Measurements from ENCODE around the gene PORCN.
A peak's percentile ranks its signal among the peaks of the same experiment; 100 is the strongest.

The PORCN gene

DNA sequence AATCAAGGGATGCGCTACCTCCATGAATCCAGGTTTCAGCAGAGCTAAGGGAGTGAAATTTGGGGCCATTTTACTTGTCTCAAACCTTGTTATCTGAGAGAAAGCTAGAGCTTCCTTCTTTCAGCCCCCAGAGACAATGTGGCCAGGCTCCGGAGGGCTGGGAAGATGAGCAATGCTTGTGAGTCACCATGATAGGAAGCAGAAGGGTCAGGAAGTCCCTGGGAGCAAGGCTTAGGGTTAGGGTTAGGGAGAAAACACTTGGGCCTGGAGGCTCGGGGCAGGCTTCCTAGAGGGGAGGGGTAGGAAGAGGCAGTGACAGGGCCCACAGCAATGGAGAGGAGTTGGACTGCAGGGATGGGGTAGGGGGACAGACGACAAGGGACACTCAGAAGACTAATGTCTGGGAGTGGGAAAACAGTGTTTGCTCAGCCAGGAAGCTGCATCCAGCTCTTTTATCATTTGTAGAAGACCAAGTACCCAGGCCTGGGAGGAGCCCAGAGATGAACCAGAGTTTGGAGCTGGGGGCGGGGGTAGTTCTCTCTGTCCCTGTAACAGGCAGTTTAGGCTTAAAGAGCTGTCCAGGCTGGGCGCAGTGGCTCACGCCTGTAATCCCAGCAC, 16.4 kb upstream of the PORCN start:
- H2BK120ac ChIP-seq (ENCODE audit: low read depth, low read length), result no peak overlapping the region
- 29% methylated on average over 5 of the region's 7 CpGs for WGBS
- peaks cover 0 to 2% of the 10 kb centered on the region in 2 experiments for H3K27me3 ChIP-seq (ENCODE audit: control insufficient read depth in 1 of 2, insufficient read depth in 1 of 2, low read length in 2 of 2)
- no peak overlapping the region for H3K4me2 ChIP-seq (ENCODE audit: low read length, poor library complexity, severe bottlenecking)
- peak overlapping the region in 1 of 2 experiments; percentile 38 for H2BK12ac ChIP-seq (ENCODE audit: low read length in 2 of 2)
- peak overlapping the region in 1 of 2 experiments; percentile 8 for H3K4ac ChIP-seq (ENCODE audit: low read depth in 1 of 2, low read length in 2 of 2)
- no peaks in the 10 kb centered on the region for H3K79me1 ChIP-seq (replicated peaks; ENCODE audit: low read length, poor library complexity, severe bottlenecking)
- H3K18ac ChIP-seq (ENCODE audit: low read depth in 1 of 2, low read length in 2 of 2), result peak overlapping the region in 1 of 2 experiments; percentile 37
- H3K27ac ChIP-seq (ENCODE audit: low read length, poor library complexity, severe bottlenecking), result peak overlapping the region; percentile 20
- no peak overlapping the region for H2BK15ac ChIP-seq (ENCODE audit: low read depth, poor library complexity, severe bottlenecking)
- DNase-seq, result peak; percentile 66
- peaks cover 3% of the 10 kb centered on the region for H3K9me3 ChIP-seq (ENCODE audit: control insufficient read depth, low read length)
- H3K9ac ChIP-seq (ENCODE audit: low read length), result peak overlapping the region; percentile 11
- H4K8ac ChIP-seq (ENCODE audit: low read length), result no peak overlapping the region
- no peak overlapping the region for H2BK5ac ChIP-seq (ENCODE audit: low read depth, low read length, poor library complexity, severe bottlenecking)
- peak overlapping the region in 1 of 2 experiments; percentile 26 for H3K4me3 ChIP-seq (ENCODE audit: insufficient read depth in 1 of 2, low read depth in 1 of 2, low read length in 2 of 2)
- no peak overlapping the region for H3K23ac ChIP-seq (ENCODE audit: low read length in 2 of 2)
- H2AFZ ChIP-seq (ENCODE audit: low read depth, low read length), result no peak overlapping the region
- peaks cover 0 to 2% of the 10 kb centered on the region in 2 experiments for H3K36me3 ChIP-seq (ENCODE audit: control insufficient read depth in 1 of 2, insufficient read depth in 2 of 2, low read depth in 1 of 2, low read length in 2 of 2)
- peaks cover 19% of the 10 kb centered on the region for H3K4me1 ChIP-seq (ENCODE audit: control insufficient read depth, insufficient read depth, low read depth, low read length)
- peak overlapping the region; percentile 80 for H4K91ac ChIP-seq (ENCODE audit: low read length)
- H3K14ac ChIP-seq (ENCODE audit: low read length in 2 of 2), result no peak overlapping the region
- H2AK5ac ChIP-seq (ENCODE audit: low read length, severe bottlenecking), result no peak overlapping the region

DNA sequence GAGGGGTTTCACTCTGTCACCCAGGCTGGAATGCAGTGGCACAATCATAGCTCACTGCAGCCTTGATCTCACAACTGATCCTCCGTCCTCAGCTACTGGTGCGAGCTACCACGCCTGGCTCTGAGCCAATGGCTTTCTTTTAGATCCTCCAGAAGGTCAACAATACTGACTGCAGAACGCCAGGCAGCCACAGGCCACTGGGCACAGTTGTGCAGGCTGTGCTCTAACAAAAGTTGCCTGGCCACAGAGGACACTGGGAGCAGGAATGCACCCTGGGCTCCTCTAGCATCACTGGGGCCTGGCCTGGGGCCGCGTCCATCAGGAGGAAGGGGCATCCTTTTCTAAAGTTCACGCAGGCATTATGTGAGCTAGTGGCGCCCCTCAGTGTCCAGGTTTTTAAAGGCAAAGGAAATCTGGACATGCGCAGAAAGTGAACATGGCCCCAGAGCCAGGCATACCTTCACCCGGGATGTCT, 14.9 kb upstream of the PORCN start:
- Histone ChIP-seq H2BK12ac (ENCODE audit: low read length in 2 of 2) (no peak overlapping the region), H2BK5ac (ENCODE audit: low read depth, low read length, poor library complexity, severe bottlenecking) (no peak overlapping the region), H3K4me1 (ENCODE audit: control insufficient read depth, insufficient read depth, low read depth, low read length) (peaks cover 15% of the 10 kb centered on the region), H3K14ac (ENCODE audit: low read length in 2 of 2) (no peak overlapping the region), H3K27ac (ENCODE audit: low read length, poor library complexity, severe bottlenecking) (no peak overlapping the region), H3K27me3 (ENCODE audit: control insufficient read depth in 1 of 2, insufficient read depth in 1 of 2, low read length in 2 of 2) (peaks cover 0 to 2% of the 10 kb centered on the region in 2 experiments), H3K79me1 (replicated peaks; ENCODE audit: low read length, poor library complexity, severe bottlenecking) (no peaks in the 10 kb centered on the region), H3K36me3 (ENCODE audit: control insufficient read depth in 1 of 2, insufficient read depth in 2 of 2, low read depth in 1 of 2, low read length in 2 of 2) (no peaks in the 10 kb centered on the region), H3K9ac (ENCODE audit: low read length) (no peak overlapping the region), H4K8ac (ENCODE audit: low read length) (no peak overlapping the region), H3K18ac (ENCODE audit: low read depth in 1 of 2, low read length in 2 of 2) (peak overlapping the region in 1 of 2 experiments; percentile 5), H3K4ac (ENCODE audit: low read depth in 1 of 2, low read length in 2 of 2) (no peak overlapping the region), H2AK5ac (ENCODE audit: low read length, severe bottlenecking) (no peak overlapping the region), H4K91ac (ENCODE audit: low read length) (peak overlapping the region; percentile 34), H3K23ac (ENCODE audit: low read length in 2 of 2) (no peak overlapping the region), H3K9me3 (ENCODE audit: control insufficient read depth, low read length) (peaks cover 3% of the 10 kb centered on the region), H2AFZ (ENCODE audit: low read depth, low read length) (no peak overlapping the region), H3K4me2 (ENCODE audit: low read length, poor library complexity, severe bottlenecking) (no peak overlapping the region), H2BK15ac (ENCODE audit: low read depth, poor library complexity, severe bottlenecking) (no peak overlapping the region), H3K4me3 (ENCODE audit: insufficient read depth in 1 of 2, low read depth in 1 of 2, low read length in 2 of 2) (no peak overlapping the region), H2BK120ac (ENCODE audit: low read depth, low read length) (no peak overlapping the region)
- peak; percentile 52 for DNase-seq
- WGBS, result 45% methylated on average over 10 of the region's 10 CpGs

DNA sequence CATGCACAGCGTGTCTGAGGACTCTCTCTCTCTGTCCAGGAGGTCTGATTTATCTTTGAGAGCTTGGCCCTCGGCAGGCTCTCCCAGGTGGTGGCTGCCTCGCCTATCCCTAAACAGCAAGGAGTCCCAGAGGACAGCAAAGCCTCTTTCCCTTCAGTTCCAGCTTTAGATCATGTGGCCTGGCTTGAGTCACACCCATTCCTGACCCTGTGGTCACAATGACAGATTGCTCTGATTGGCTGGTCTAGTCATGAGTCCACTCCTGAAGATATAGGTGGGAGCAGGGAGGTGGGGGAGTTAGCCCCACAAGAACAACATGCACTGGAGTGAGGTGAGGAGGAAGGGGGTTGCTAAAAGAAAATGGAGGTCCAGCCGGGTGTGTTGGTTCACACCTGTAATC, 12.1 kb upstream of the PORCN start:
- peaks cover 0 to 2% of the 10 kb centered on the region in 2 experiments for H3K27me3 ChIP-seq (ENCODE audit: control insufficient read depth in 1 of 2, insufficient read depth in 1 of 2, low read length in 2 of 2)
- no peak overlapping the region for H2BK120ac ChIP-seq (ENCODE audit: low read depth, low read length)
- H4K8ac ChIP-seq (ENCODE audit: low read length), result no peak overlapping the region
- no peak overlapping the region for H4K91ac ChIP-seq (ENCODE audit: low read length)
- no peak overlapping the region for H3K18ac ChIP-seq (ENCODE audit: low read depth in 1 of 2, low read length in 2 of 2)
- H3K4me3 ChIP-seq (ENCODE audit: insufficient read depth in 1 of 2, low read depth in 1 of 2, low read length in 2 of 2), result no peak overlapping the region
- H2AFZ ChIP-seq (ENCODE audit: low read depth, low read length), result no peak overlapping the region
- H2BK12ac ChIP-seq (ENCODE audit: low read length in 2 of 2), result no peak overlapping the region
- H3K9me3 ChIP-seq (ENCODE audit: control insufficient read depth, low read length), result no peaks in the 10 kb centered on the region
- no peaks in the 10 kb centered on the region for H3K79me1 ChIP-seq (replicated peaks; ENCODE audit: low read length, poor library complexity, severe bottlenecking)
- no peak overlapping the region for H3K9ac ChIP-seq (ENCODE audit: low read length)
- H3K4me1 ChIP-seq (ENCODE audit: control insufficient read depth, insufficient read depth, low read depth, low read length), result peaks cover 14% of the 10 kb centered on the region
- no peak overlapping the region for H3K4me2 ChIP-seq (ENCODE audit: low read length, poor library complexity, severe bottlenecking)
- no peak overlapping the region for H2BK5ac ChIP-seq (ENCODE audit: low read depth, low read length, poor library complexity, severe bottlenecking)
- WGBS, result 70% methylated on average over 2 of the region's 4 CpGs
- DNase-seq, result no peak
- no peak overlapping the region for H3K4ac ChIP-seq (ENCODE audit: low read depth in 1 of 2, low read length in 2 of 2)
- no peak overlapping the region for H3K14ac ChIP-seq (ENCODE audit: low read length in 2 of 2)
- H2BK15ac ChIP-seq (ENCODE audit: low read depth, poor library complexity, severe bottlenecking), result no peak overlapping the region
- H3K23ac ChIP-seq (ENCODE audit: low read length in 2 of 2), result no peak overlapping the region
- no peaks in the 10 kb centered on the region for H3K36me3 ChIP-seq (ENCODE audit: control insufficient read depth in 1 of 2, insufficient read depth in 2 of 2, low read depth in 1 of 2, low read length in 2 of 2)
- H3K27ac ChIP-seq (ENCODE audit: low read length, poor library complexity, severe bottlenecking), result no peak overlapping the region
- no peak overlapping the region for H2AK5ac ChIP-seq (ENCODE audit: low read length, severe bottlenecking)

DNA sequence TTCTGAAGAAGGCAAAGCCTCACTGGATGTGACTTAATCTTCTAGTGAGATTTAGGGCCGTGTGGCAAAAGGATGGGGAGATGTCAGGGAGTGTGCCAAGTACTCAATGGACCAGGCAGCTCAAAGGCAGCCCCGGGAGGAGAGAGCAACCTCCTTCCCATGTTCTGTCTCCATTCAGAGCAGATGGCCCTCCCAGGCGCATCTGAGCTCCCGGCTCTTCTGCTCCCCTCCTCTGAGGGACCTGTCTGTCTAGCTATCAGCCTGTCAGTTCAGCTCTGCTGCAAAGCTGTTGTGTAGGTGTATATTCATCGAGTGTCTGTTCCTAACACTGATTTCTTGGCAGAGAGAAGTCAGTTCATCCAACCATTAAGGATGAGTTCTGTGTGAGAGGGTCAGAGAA, 10.9 kb upstream of the PORCN start:
- Histone ChIP-seq H2AFZ (ENCODE audit: low read depth, low read length) (no peak overlapping the region), H2BK120ac (ENCODE audit: low read depth, low read length) (no peak overlapping the region), H3K9ac (ENCODE audit: low read length) (no peak overlapping the region), H3K9me3 (ENCODE audit: control insufficient read depth, low read length) (no peaks in the 10 kb centered on the region), H3K4me3 (ENCODE audit: insufficient read depth in 1 of 2, low read depth in 1 of 2, low read length in 2 of 2) (no peak overlapping the region), H3K14ac (ENCODE audit: low read length in 2 of 2) (no peak overlapping the region), H3K23ac (ENCODE audit: low read length in 2 of 2) (no peak overlapping the region), H2BK12ac (ENCODE audit: low read length in 2 of 2) (peak overlapping the region in 1 of 2 experiments; percentile 15), H2BK5ac (ENCODE audit: low read depth, low read length, poor library complexity, severe bottlenecking) (no peak overlapping the region), H3K18ac (ENCODE audit: low read depth in 1 of 2, low read length in 2 of 2) (peak overlapping the region; percentile 14 to 34), H3K36me3 (ENCODE audit: control insufficient read depth in 1 of 2, insufficient read depth in 2 of 2, low read depth in 1 of 2, low read length in 2 of 2) (no peaks in the 10 kb centered on the region), H3K4ac (ENCODE audit: low read depth in 1 of 2, low read length in 2 of 2) (no peak overlapping the region), H3K27me3 (ENCODE audit: control insufficient read depth in 1 of 2, insufficient read depth in 1 of 2, low read length in 2 of 2) (peaks cover 0 to 5% of the 10 kb centered on the region in 2 experiments), H4K91ac (ENCODE audit: low read length) (peak overlapping the region; percentile 46), H4K8ac (ENCODE audit: low read length) (no peak overlapping the region), H3K4me2 (ENCODE audit: low read length, poor library complexity, severe bottlenecking) (no peak overlapping the region), H3K79me1 (replicated peaks; ENCODE audit: low read length, poor library complexity, severe bottlenecking) (no peaks in the 10 kb centered on the region), H2AK5ac (ENCODE audit: low read length, severe bottlenecking) (no peak overlapping the region), H3K4me1 (ENCODE audit: control insufficient read depth, insufficient read depth, low read depth, low read length) (peaks cover 6% of the 10 kb centered on the region), H2BK15ac (ENCODE audit: low read depth, poor library complexity, severe bottlenecking) (no peak overlapping the region), H3K27ac (ENCODE audit: low read length, poor library complexity, severe bottlenecking) (peak overlapping the region; percentile 32)
- no peak for DNase-seq
- 84% methylated on average over 5 of the region's 5 CpGs for WGBS
